Measurements from ENCODE around the gene C1QTNF4.

GRCh38 chr11:47589977-47590861 lies 4.0 kb downstream of the C1QTNF4 start:
- TF ChIP-seq EEA1 (CRISPR knock-in tag; IDR thresholded peaks at IDR 0.05; ENCODE audit: borderline replicate concordance) (no peak), ZNF232 (CRISPR knock-in tag; IDR thresholded peaks at IDR 0.05; ENCODE audit: borderline replicate concordance) (no peak)
